ENCODE measurements around the gene ZNF236. TPM values are rescaled to one million over a fixed set of nuclear protein-coding genes. Genes with fewer than 3 reads are reported as not detected.

ZNF236 gene
- total RNA-seq = 14.2 and 14.3 TPM in 2 replicates

GRCh38 chr18:76822506-76823160 is at the start of gene ZNF236:
ZNF236 (plus strand) TSS chr18:76822557; CDS start chr18:76822608, 51 bp downstream.

Small RNA genes within 50 kb of the gene (small RNA-seq; reads per million reads assigned to genes)
- gene RF00017 (not detected), gene RNU6-346P (not detected)

Data from articular chondrocyte of knee joint (primary cell).